ENCODE data around the gene TDO2.

Gene TDO2

GRCh38 chr4:155966171-155966570, 62.7 kb downstream of the TDO2 start:
- H3K4me3 ChIP-seq (replicated peaks in 1 of 2; ENCODE audit: low read depth in 2 of 2, low read length in 2 of 2): no peak overlapping the region
- DNase-seq (ENCODE audit: low read depth in 2 of 2): no peak
- no peak for TF ChIP-seq CTCF (IDR thresholded peaks at IDR 0.05; ENCODE audit: low read depth, low read length)

GRCh38 chr4:155966731-155967395, 63.4 kb downstream of the TDO2 start:
- H3K4me3 ChIP-seq (replicated peaks in 1 of 2; ENCODE audit: low read depth in 2 of 2, low read length in 2 of 2): no peak overlapping the region
- TF ChIP-seq CTCF (IDR thresholded peaks at IDR 0.05; ENCODE audit: low read depth, low read length): no peak
- peak; percentile 20 to 29 for DNase-seq (ENCODE audit: low read depth in 2 of 2)

All from cardiac fibroblast (primary cell).